Lower lobe of right lung (tissue), 2 donors: ENCODE measurements around the gene LIMA1. TPM values are rescaled to one million over a fixed set of nuclear protein-coding genes. Genes with fewer than 3 reads are reported as not detected.

Experiments
- ATAC-seq, 2 donors: fragments of 200-7000 bp; cut with Tn5 transposase; one replicate each; pipeline ENCODE4 v1.9.1; 2020 to 2022; ENCODE audit warnings: mild to moderate bottlenecking in 2 of 2, moderate library complexity in 2 of 2
- DNase-seq: peaks from one replicate; pipeline ENCODE4 v3.0.0-alpha.2; 2020
- H3K27ac ChIP-seq: fragments of 200-600 bp; one replicate; pipeline ENCODE4 v1.8.0; 2022
- H3K27me3 ChIP-seq: fragments of 200-600 bp; one replicate; pipeline ENCODE4 v1.8.0; 2022; ENCODE audit warnings: low read depth
- H3K36me3 ChIP-seq: fragments of 200-600 bp; one replicate; pipeline ENCODE4 v1.8.0; 2022; ENCODE audit warnings: mild to moderate bottlenecking
- H3K4me1 ChIP-seq: fragments of 200-600 bp; one replicate; pipeline ENCODE4 v1.8.0; 2022
- H3K4me3 ChIP-seq: fragments of 200-600 bp; one replicate; pipeline ENCODE4 v1.8.0; 2022; ENCODE audit warnings: mild to moderate bottlenecking
- H3K9me3 ChIP-seq: fragments of 200-600 bp; one replicate; pipeline ENCODE4 v1.8.0; 2022
- intact Hi-C: fragments of 100-400 bp; cut with DNase I; formaldehyde crosslinking; loops from one replicate; pipeline ENCODE4 v1.11.0; 2022
- total RNA-seq: library from RNA; stranded (reverse); fragmentation: NEBNext Ultra II Directional; extraction: Animal tissue kit (Norgen Biotek cat#: 25700); gene quantifications from one replicate; pipeline ENCODE4 v1.2.1, GENCODE V29; 2021
- TF ChIP-seq, protein P1 (sequence below): fragments of 200-600 bp; IDR thresholded peaks from one replicate; pipeline ENCODE4 v1.8.0; 2022; ENCODE audit warnings: antibody characterized with exemption, mild to moderate bottlenecking
- donor health status: DM: no; HTN: yes; CAD: no; lungs with severe emphysema.

Gene LIMA1
- total RNA-seq, 1 donor from 2014 or later = 76.6 TPM

DNA sequence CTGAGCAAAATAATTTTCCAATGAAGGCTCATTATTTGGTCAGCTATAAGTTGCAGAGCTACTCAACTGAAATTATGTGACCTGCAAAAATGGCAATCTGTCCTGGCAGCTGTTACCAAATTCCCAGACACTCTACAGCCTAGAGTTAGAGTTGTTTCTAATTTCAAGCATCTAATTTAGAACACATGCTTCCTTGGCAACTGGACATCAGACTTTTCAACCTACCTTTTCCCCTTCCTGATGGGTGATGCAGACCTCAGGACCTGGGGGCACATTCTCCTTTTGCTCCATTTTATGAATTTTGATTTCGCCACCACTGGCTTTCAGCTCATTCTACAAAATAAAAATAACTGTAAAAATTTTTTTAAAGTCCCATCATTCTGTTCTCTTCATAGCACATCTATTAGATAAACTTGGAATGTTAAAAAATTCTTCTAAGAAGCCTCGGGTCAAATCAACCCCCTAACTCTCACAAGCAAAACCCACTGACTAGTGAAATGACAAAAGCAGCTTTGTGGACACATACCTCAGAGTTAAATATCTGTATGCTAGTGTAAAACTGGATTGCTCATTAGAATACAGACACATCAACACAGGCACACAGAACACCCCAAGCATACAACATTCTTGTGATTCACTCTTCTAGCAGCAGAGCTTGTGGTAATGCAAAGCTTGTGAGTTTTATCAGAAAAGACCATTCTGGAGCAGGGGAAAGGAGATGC lies 82.6 kb downstream of the LIMA1 start:
- Histone ChIP-seq H3K9me3 (no peaks in the 10 kb centered on the region), H3K4me3 (no peak overlapping the region), H3K4me1 (no peaks in the 10 kb centered on the region), H3K27me3 (no peaks in the 10 kb centered on the region), H3K27ac (no peak overlapping the region), H3K36me3 (peaks cover 87% of the 10 kb centered on the region)
- intact Hi-C loops = no loop called here
- TF ChIP-seq, protein P1, sequence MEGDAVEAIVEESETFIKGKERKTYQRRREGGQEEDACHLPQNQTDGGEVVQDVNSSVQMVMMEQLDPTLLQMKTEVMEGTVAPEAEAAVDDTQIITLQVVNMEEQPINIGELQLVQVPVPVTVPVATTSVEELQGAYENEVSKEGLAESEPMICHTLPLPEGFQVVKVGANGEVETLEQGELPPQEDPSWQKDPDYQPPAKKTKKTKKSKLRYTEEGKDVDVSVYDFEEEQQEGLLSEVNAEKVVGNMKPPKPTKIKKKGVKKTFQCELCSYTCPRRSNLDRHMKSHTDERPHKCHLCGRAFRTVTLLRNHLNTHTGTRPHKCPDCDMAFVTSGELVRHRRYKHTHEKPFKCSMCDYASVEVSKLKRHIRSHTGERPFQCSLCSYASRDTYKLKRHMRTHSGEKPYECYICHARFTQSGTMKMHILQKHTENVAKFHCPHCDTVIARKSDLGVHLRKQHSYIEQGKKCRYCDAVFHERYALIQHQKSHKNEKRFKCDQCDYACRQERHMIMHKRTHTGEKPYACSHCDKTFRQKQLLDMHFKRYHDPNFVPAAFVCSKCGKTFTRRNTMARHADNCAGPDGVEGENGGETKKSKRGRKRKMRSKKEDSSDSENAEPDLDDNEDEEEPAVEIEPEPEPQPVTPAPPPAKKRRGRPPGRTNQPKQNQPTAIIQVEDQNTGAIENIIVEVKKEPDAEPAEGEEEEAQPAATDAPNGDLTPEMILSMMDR = no peak
- DNase-seq (no peak), ATAC-seq (no peak)

DNA sequence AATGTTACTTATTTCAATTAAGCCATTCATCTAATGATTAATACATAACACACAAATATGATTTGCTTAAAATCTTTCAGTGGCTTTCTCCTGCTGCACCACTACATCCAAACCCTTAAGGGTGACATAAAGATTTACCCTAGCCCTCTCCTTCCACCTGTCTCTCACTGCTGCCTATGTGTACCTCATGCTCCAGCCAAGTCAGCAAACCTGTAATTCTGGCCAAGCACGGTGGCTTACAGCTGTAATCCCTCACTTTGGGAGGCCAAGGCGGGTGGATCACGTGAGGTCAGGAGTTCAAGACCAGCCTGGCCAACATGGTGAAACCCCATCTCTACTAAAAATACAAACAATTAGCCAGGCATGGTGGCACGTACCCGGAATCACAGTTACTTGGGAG lies 84.5 kb downstream of the LIMA1 start:
- Histone ChIP-seq H3K4me1 (no peaks in the 10 kb centered on the region), H3K9me3 (no peaks in the 10 kb centered on the region), H3K4me3 (no peak overlapping the region), H3K27me3 (no peaks in the 10 kb centered on the region), H3K36me3 (peaks cover 86% of the 10 kb centered on the region), H3K27ac (no peak overlapping the region)
- no peak for ATAC-seq
- intact Hi-C loops = no loop called here
- TF ChIP-seq, protein P1 = no peak
- no peak for DNase-seq

DNA sequence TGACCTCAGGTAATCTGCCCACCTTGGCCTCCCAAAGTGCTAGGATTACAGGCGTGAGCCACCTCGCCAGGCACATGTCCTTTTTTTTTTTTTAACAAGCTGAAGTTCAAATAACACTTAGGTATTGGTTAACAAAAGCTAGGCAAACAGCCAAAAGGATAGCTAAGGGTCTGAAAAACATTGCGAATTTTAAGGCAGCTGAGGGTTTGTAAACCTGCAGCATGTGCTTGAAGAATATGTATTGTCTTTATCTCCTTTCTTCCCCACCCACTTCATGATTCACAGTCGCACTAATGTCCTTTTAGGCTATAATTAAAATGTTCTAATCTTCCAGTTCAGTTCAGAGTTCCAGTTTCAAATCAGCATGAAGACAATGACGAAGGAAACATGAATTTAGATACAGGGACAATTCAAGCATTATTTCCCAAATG lies 86.0 kb downstream of the LIMA1 start:
- no peak for DNase-seq
- TF ChIP-seq, protein P1 = no peak

DNA sequence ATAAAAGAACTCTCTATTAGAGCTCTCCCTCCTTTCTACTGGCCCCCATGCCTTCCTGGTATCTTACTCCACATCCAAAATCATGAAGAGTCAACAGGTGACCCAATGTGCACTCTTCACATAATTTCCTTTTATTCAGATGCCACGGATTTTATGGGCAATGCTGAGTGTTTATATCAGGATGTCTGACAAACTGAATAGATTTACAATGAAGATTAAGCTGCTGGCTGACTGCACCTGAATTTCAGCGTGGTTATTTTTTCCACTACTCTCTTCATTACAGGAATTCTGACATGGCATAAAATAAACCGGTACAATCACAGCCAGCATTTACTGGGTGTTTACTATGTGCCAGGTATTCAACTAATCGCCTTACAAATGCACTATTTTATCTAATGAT lies 86.8 kb downstream of the LIMA1 start:
- Histone ChIP-seq H3K4me3 (no peak overlapping the region), H3K4me1 (no peaks in the 10 kb centered on the region), H3K27ac (no peak overlapping the region), H3K9me3 (no peaks in the 10 kb centered on the region), H3K36me3 (peaks cover 80% of the 10 kb centered on the region), H3K27me3 (no peaks in the 10 kb centered on the region)
- DNase-seq (no peak), ATAC-seq (no peak)
- TF ChIP-seq, protein P1 = no peak
- intact Hi-C loops = no loop called here

More for the DNA sequence above, 86.0 kb downstream of the LIMA1 start:
- no peaks in the 10 kb centered on the region for H3K27me3 ChIP-seq
- H3K36me3 ChIP-seq = peaks cover 80% of the 10 kb centered on the region
- no peak for ATAC-seq
- H3K9me3 ChIP-seq = no peaks in the 10 kb centered on the region
- H3K27ac ChIP-seq = no peak overlapping the region
- no peak overlapping the region for H3K4me3 ChIP-seq
- intact Hi-C loops = no loop called here
- no peaks in the 10 kb centered on the region for H3K4me1 ChIP-seq

DNA sequence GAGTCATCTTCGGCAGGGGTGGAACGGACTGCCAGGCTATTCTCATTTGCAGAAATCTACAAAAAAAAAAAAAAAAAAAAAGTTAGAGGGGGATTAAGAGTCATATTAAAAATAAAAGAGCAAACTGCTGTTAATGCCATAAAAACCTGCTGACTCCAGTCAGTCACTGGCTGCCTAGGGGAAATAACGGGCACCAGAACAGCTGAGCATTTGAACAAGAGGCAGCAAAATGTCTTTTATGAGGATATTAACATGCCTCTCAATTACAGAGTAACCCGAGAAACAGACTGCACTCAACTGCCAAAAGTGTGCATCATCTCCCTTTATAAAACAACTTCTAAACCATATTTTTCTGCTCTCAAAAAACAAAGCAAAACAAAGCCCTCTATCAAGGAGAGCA lies 87.5 kb downstream of the LIMA1 start:
- peaks cover 80% of the 10 kb centered on the region for H3K36me3 ChIP-seq
- intact Hi-C loops = no loop called here
- H3K4me1 ChIP-seq = no peaks in the 10 kb centered on the region
- no peak overlapping the region for H3K4me3 ChIP-seq
- no peaks in the 10 kb centered on the region for H3K9me3 ChIP-seq
- TF ChIP-seq, protein P1 = no peak
- no peak for DNase-seq
- no peaks in the 10 kb centered on the region for H3K27me3 ChIP-seq
- no peak overlapping the region for H3K27ac ChIP-seq
- no peak for ATAC-seq
